Measurements from ENCODE around the gene NOS1. TPM values are rescaled to one million over a fixed set of nuclear protein-coding genes. Genes with fewer than 3 reads are reported as not detected.

Gene NOS1
- total RNA-seq, 1 experiment from 2014 or later = not detected

DNA sequence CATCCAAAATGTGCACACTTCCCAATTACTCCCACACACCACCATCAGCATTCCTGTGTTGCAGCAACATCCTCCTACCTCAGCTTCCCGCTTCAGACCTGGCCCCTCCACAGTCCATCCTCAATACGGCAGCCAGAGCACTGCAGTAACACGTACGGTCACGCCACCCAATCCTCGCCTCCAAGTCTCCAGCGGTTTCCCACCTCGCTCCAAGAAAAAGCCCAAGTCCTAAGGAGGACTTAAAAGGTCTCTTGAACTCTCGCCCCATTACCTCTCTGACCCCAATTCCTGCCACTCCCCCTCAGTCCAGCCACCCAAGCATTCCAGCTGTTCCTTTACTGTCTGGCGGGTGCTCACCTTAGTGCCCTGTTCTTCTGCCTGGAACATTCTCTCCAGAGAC is 183.1 kb downstream of the NOS1 start:
- BruUV-seq (replicated peaks) = no TSS peak
- Mint-ChIP-seq H3K27ac (ENCODE audit: low read depth, unreplicated experiment) (no peak overlapping the region), H3K4me1 (ENCODE audit: insufficient read depth, unreplicated experiment) (no peaks in the 10 kb centered on the region), H3K36me3 (ENCODE audit: insufficient read depth, unreplicated experiment) (peaks cover 91% of the 10 kb centered on the region), H3K4me3 (ENCODE audit: unreplicated experiment) (no peak overlapping the region), H3K27me3 (ENCODE audit: insufficient read depth, unreplicated experiment) (no peaks in the 10 kb centered on the region), H3K9me3 (ENCODE audit: unreplicated experiment) (no peaks in the 10 kb centered on the region)
- intact Hi-C loops (cut with micrococcal nuclease) = no loop called here
- no peak for DNase-seq (ENCODE audit: unreplicated experiment)
- POLR2A ChIA-PET = no interaction called here
- CTCF ChIA-PET = no interaction called here
- TF ChIP-seq CTCF (IDR thresholded peaks at IDR 0.05; ENCODE audit: unreplicated experiment) = no peak

DNA sequence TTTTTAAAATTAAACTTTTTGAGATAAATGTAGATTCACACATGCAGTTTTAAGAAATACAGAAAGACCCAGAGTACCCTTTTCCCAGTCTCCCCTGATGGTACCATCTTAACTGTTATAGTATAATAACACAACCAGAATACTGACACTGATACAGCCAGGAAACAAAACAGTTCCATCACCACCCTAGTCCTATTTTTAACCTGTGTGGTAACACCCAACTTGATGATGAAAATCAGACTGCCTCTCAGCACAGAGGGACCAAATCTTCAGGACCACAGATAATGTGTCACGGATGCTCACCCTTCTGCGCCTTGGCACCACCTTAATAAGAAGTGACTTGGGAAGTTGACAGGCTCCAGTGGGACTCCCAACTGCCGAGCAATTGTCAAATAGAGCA is 189.3 kb downstream of the NOS1 start:
- POLR2A ChIA-PET = no interaction called here
- DNase-seq (ENCODE audit: unreplicated experiment) = no peak
- CTCF ChIA-PET = interaction anchor here (1.2 kb wide), 1 partner anchor 16 kb away, joined by 3 read pairs; no protein-coding TSS in a partner anchor
- intact Hi-C loops (cut with micrococcal nuclease) = no loop called here
- no peak overlapping the region for H3K27ac Mint-ChIP-seq (ENCODE audit: low read depth, unreplicated experiment)
- no peaks in the 10 kb centered on the region for H3K9me3 Mint-ChIP-seq (ENCODE audit: unreplicated experiment)
- no peaks in the 10 kb centered on the region for H3K27me3 Mint-ChIP-seq (ENCODE audit: insufficient read depth, unreplicated experiment)
- no peaks in the 10 kb centered on the region for H3K4me1 Mint-ChIP-seq (ENCODE audit: insufficient read depth, unreplicated experiment)
- no peak overlapping the region for H3K4me3 Mint-ChIP-seq (ENCODE audit: unreplicated experiment)
- TF ChIP-seq CTCF (IDR thresholded peaks at IDR 0.05; ENCODE audit: unreplicated experiment) = no peak
- H3K36me3 Mint-ChIP-seq (ENCODE audit: insufficient read depth, unreplicated experiment) = peaks cover 87% of the 10 kb centered on the region
- no TSS peak for BruUV-seq (replicated peaks)

DNA sequence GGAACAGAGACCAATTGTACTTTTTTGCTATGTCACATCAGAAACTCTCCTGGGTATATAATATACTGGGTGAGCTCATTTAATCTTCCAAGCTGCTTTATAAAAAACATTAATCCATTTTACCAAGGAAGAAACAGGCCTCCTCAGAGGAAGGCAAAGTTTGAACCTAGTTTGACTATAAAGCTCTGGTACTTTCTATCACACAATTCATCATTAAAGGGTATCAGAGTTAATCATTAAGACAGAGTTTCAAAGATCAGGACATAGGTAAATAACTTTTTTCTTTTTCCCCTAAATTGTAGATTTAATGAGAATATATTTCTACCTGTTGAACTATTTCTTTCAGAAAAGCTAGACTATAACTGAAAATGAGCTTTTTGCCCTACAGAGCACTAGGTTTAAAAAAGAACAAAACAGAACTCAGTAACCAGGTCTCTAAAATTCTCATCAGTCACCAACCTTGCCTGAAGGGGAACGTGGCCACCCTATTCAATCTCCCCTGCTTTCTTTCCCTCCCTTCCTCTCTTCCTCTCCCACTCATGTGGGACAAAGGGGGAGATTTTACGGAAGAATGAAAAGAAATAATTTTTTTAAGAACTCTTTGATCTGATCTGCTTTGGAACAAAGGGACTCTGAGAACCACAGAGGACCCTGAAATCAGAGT is 189.8 kb downstream of the NOS1 start:
- Mint-ChIP-seq H3K36me3 (ENCODE audit: insufficient read depth, unreplicated experiment) (peaks cover 87% of the 10 kb centered on the region), H3K9me3 (ENCODE audit: unreplicated experiment) (no peaks in the 10 kb centered on the region), H3K4me1 (ENCODE audit: insufficient read depth, unreplicated experiment) (no peaks in the 10 kb centered on the region), H3K27me3 (ENCODE audit: insufficient read depth, unreplicated experiment) (no peaks in the 10 kb centered on the region), H3K27ac (ENCODE audit: low read depth, unreplicated experiment) (no peak overlapping the region), H3K4me3 (ENCODE audit: unreplicated experiment) (no peak overlapping the region)
- POLR2A ChIA-PET = no interaction called here
- no peak for TF ChIP-seq CTCF (IDR thresholded peaks at IDR 0.05; ENCODE audit: unreplicated experiment)
- intact Hi-C loops (cut with micrococcal nuclease) = no loop called here
- DNase-seq (ENCODE audit: unreplicated experiment) = no peak
- CTCF ChIA-PET = interaction anchor here (0.7 to 1.2 kb wide), 3 partner anchors 16 to 682 kb away, joined by 3 read pairs; no protein-coding TSS in a partner anchor
- BruUV-seq (replicated peaks) = no TSS peak

GRCh38 chr12:117169548-117169947 is 191.9 kb downstream of the NOS1 start:
- ChIA-PET CTCF (no interaction called here), POLR2A (no interaction called here)
- no peak for TF ChIP-seq CTCF (IDR thresholded peaks at IDR 0.05; ENCODE audit: unreplicated experiment)
- no TSS peak for BruUV-seq (replicated peaks)
- no peak for DNase-seq (ENCODE audit: unreplicated experiment)
- no peak overlapping the region for H3K27ac Mint-ChIP-seq (ENCODE audit: low read depth, unreplicated experiment)
- H3K9me3 Mint-ChIP-seq (ENCODE audit: unreplicated experiment) = no peaks in the 10 kb centered on the region
- intact Hi-C loops (cut with micrococcal nuclease) = no loop called here
- peaks cover 88% of the 10 kb centered on the region for H3K36me3 Mint-ChIP-seq (ENCODE audit: insufficient read depth, unreplicated experiment)
- no peak overlapping the region for H3K4me3 Mint-ChIP-seq (ENCODE audit: unreplicated experiment)
- H3K4me1 Mint-ChIP-seq (ENCODE audit: insufficient read depth, unreplicated experiment) = no peaks in the 10 kb centered on the region
- H3K27me3 Mint-ChIP-seq (ENCODE audit: insufficient read depth, unreplicated experiment) = no peaks in the 10 kb centered on the region
